ENCODE measurements around the gene PAFAH1B1.

The PAFAH1B1 gene

DNA sequence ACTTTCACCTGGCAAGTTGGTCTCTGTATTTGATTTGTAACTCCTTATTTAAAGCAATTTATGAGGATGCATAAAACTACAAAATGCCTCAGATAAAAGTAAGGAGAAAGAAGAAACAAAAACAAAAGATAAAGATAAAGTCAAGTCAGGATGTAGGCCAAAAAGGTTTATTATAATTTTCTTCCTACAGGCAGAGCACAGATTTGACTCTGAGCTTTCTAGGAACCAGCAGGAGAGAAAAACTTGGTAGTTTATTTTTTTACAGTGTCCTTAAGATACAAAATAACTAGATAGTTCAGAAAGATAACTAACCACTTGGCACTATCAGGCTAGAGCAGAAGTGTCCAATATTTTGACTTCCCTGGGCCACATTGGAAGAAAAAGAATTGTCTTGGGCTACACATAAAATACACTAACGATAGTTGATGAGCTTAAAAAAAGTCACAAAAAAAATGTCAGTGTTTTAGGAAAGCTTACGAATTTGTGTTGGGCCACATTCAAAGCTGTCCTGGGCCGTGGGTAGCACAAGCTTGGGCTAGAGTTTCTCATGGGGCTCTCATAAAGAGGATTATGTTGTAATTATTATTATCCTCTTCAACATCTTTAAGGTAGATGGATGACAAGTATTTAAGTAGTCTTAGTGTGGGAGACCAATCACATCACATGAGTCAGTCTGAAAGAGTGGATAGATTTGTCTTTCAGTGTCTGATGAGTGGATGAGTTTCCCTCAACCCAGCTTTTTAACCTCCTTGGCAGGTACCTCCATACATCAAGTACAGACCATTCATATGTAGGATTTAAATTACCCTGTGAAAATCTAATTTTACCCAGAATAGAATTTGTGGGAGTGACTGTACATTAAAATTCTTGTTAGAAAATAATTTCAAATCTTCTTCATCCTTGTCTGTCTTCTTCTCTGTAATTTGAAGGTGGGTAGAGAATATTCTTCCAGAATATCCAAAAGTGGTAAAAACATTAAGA, 17.0 kb downstream of the PAFAH1B1 start:
- TF ChIP-seq EZH2phosphoT487 (IDR thresholded peaks at IDR 0.05; ENCODE audit: borderline replicate concordance, low read length) = no peak
- TF ChIP-seq, protein P1, sequence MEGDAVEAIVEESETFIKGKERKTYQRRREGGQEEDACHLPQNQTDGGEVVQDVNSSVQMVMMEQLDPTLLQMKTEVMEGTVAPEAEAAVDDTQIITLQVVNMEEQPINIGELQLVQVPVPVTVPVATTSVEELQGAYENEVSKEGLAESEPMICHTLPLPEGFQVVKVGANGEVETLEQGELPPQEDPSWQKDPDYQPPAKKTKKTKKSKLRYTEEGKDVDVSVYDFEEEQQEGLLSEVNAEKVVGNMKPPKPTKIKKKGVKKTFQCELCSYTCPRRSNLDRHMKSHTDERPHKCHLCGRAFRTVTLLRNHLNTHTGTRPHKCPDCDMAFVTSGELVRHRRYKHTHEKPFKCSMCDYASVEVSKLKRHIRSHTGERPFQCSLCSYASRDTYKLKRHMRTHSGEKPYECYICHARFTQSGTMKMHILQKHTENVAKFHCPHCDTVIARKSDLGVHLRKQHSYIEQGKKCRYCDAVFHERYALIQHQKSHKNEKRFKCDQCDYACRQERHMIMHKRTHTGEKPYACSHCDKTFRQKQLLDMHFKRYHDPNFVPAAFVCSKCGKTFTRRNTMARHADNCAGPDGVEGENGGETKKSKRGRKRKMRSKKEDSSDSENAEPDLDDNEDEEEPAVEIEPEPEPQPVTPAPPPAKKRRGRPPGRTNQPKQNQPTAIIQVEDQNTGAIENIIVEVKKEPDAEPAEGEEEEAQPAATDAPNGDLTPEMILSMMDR (IDR thresholded peaks at IDR 0.05; ENCODE audit: low read depth, low read length, poor library complexity, severe bottlenecking) = no peak
- Histone ChIP-seq H3K4me2 (ENCODE audit: low read length) (no peak overlapping the region), H3F3A (ENCODE audit: control insufficient read depth, insufficient read depth) (peaks cover 5% of the 10 kb centered on the region; the same call in 1 of the 2 replicates), H3K36me3 (ENCODE audit: control insufficient read depth, low read length) (peaks cover 44% of the 10 kb centered on the region), H3K4me3 (ENCODE audit: low read length) (no peak overlapping the region), H3K27ac (ENCODE audit: low read depth, low read length) (no peak overlapping the region), H3K79me2 (ENCODE audit: control insufficient read depth, low read length) (peaks cover 100% of the 10 kb centered on the region), H3K27me3 (ENCODE audit: control insufficient read depth, low read length) (no peaks in the 10 kb centered on the region), H3K9me2 (replicated peaks; ENCODE audit: control insufficient read depth, low read length) (no peaks in the 10 kb centered on the region), H3K9me3 (ENCODE audit: control insufficient read depth, insufficient read depth, low read length) (no peaks in the 10 kb centered on the region), H4K20me1 (ENCODE audit: control insufficient read depth, insufficient read depth, low read depth, low read length) (peaks cover 40% of the 10 kb centered on the region), H3K4me1 (ENCODE audit: control insufficient read depth, low read length) (peaks cover 33% of the 10 kb centered on the region)

DNA sequence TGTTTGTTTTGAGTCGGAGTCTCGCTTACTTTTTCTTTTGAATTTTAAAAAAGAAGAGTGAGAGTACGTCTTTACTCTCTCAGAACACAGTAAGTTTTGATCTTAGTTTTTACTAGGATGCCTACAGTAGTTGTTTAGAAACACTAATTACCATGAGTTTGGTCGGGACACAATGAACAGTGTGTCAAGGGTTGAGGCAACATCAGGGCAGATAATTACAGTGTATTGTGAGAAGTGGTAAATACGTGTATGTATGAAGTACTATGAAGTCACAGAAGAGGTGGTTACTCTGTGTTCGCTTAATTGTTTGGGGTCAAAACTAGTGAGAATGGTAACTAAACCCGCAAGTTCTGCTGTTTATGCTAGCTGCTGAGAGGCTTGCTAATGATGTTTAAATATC, 18.2 kb downstream of the PAFAH1B1 start:
- H4K20me1 ChIP-seq (ENCODE audit: control insufficient read depth, insufficient read depth, low read depth, low read length) = peaks cover 38% of the 10 kb centered on the region
- peaks cover 42% of the 10 kb centered on the region for H3K36me3 ChIP-seq (ENCODE audit: control insufficient read depth, low read length)
- H3K4me1 ChIP-seq (ENCODE audit: control insufficient read depth, low read length) = peaks cover 22% of the 10 kb centered on the region

DNA sequence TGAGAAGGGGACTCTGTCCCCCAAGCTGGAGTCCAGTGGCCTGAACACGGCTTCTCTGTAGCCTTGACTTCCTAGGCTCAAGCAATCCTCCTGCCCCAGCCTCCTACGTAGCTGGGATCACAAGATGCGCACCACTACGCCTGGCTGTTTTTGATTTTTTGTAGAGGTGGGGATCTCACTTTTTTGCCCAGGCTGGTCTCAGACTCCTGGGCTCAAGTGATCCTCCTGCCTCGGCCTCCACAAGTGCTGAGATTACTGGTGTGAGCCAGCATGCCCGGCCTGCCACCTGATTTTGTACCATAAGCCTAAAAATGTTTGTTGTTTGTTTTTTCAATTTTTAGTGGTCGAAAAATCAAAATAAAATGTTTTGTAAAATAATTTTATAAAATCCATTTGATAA, 19.2 kb downstream of the PAFAH1B1 start:
- Histone ChIP-seq H3K9me2 (replicated peaks; ENCODE audit: control insufficient read depth, low read length) (no peaks in the 10 kb centered on the region), H3K9me3 (ENCODE audit: control insufficient read depth, insufficient read depth, low read length) (no peaks in the 10 kb centered on the region), H3K36me3 (ENCODE audit: control insufficient read depth, low read length) (peaks cover 40% of the 10 kb centered on the region), H3F3A (ENCODE audit: control insufficient read depth, insufficient read depth) (peaks cover 3% of the 10 kb centered on the region; the same call in 1 of the 2 replicates), H3K79me2 (ENCODE audit: control insufficient read depth, low read length) (peaks cover 100% of the 10 kb centered on the region), H3K4me2 (ENCODE audit: low read length) (no peak overlapping the region), H3K27ac (ENCODE audit: low read depth, low read length) (no peak overlapping the region), H3K4me1 (ENCODE audit: control insufficient read depth, low read length) (peaks cover 12% of the 10 kb centered on the region), H3K27me3 (ENCODE audit: control insufficient read depth, low read length) (no peaks in the 10 kb centered on the region), H4K20me1 (ENCODE audit: control insufficient read depth, insufficient read depth, low read depth, low read length) (peaks cover 30% of the 10 kb centered on the region), H3K4me3 (ENCODE audit: low read length) (no peak overlapping the region)
- no peak for TF ChIP-seq EZH2phosphoT487 (IDR thresholded peaks at IDR 0.05; ENCODE audit: borderline replicate concordance, low read length)
- TF ChIP-seq, protein P1 (IDR thresholded peaks at IDR 0.05; ENCODE audit: low read depth, low read length, poor library complexity, severe bottlenecking) = no peak

More for the DNA sequence above, 18.2 kb downstream of the PAFAH1B1 start:
- no peaks in the 10 kb centered on the region for H3K27me3 ChIP-seq (ENCODE audit: control insufficient read depth, low read length)
- H3F3A ChIP-seq (ENCODE audit: control insufficient read depth, insufficient read depth) = peaks cover 3% of the 10 kb centered on the region; the same call in 1 of the 2 replicates
- H3K9me2 ChIP-seq (replicated peaks; ENCODE audit: control insufficient read depth, low read length) = no peaks in the 10 kb centered on the region
- no peak for TF ChIP-seq EZH2phosphoT487 (IDR thresholded peaks at IDR 0.05; ENCODE audit: borderline replicate concordance, low read length)
- TF ChIP-seq, protein P1 (IDR thresholded peaks at IDR 0.05; ENCODE audit: low read depth, low read length, poor library complexity, severe bottlenecking) = no peak
- H3K9me3 ChIP-seq (ENCODE audit: control insufficient read depth, insufficient read depth, low read length) = no peaks in the 10 kb centered on the region
- H3K4me3 ChIP-seq (ENCODE audit: low read length) = no peak overlapping the region
- H3K27ac ChIP-seq (ENCODE audit: low read depth, low read length) = no peak overlapping the region
- H3K79me2 ChIP-seq (ENCODE audit: control insufficient read depth, low read length) = peaks cover 100% of the 10 kb centered on the region
- H3K4me2 ChIP-seq (ENCODE audit: low read length) = no peak overlapping the region

Measured in DOHH2 (cell line).